Measurements from ENCODE around the gene AFAP1L1.

AFAP1L1 gene

DNA sequence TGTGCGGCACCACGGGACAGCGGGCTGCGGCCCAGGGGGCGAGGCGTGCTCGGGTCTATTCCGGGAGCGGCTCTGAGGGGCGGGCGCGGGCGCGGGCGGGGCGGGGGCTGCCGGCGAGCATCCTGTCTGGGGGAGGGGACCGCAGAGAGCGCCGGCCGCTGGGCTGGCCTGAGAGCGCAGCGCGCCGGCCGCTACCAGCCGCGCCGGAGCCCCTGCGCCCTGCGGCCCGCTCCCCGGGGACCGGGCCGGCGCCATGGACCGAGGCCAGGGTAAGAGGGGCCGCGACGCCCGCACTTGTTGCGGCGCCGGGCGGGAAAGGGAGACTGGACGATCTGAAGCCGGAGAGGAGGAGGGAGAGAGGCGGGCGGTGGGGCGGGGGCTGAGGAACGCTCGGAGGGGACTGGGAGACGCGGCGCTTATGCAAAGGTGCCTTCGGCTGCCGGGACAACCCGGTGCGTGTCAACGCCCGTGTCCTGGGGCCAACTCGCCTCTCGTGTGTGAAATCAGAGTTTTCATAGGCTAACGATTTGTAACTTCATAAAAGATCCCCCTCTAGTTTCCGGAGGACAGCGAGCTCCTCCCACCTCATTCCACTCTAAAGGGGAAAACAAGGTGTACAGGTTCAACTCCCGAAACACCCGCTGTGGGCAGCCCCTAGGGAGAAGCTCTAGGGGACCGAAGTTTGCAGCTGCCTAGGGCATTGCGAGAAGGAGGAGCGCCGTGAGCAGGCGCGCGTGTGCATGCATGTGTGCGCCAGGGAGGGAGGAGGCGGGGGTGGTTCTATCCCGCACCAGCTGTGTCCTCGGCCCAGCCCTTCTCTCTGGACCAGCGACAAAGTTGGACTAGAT lies at the start of gene AFAP1L1:
Gene AFAP1L1, plus strand, starts transcription at position 144 of the 848 bp plus-strand sequence. Its CDS starts 110 bp downstream, at position 254.
- Histone ChIP-seq H3K9me3 (ENCODE audit: low read depth, low read length) (no peaks in the 10 kb centered on the region), H3K4me3 (peak within 1 kb of the TSS; percentile 76), H3K9ac (ENCODE audit: insufficient read length) (no peak within 1 kb of the TSS), H3K27ac (no peak within 1 kb of the TSS), H3K36me3 (ENCODE audit: insufficient read depth, low read length) (no peaks in the 10 kb centered on the region)
- DNase-seq (ENCODE audit: low read depth, low spot score): no peak
- TF ChIP-seq EZH2 (IDR thresholded peaks at IDR 0.05) (no peak), POLR2AphosphoS5 (IDR thresholded peaks at IDR 0.05; ENCODE audit: borderline replicate concordance, low read depth, low read length) (no peak), FOXP2 (optimal IDR thresholded peaks at IDR 0.05; ENCODE audit: control extremely low read depth, extremely low read length, insufficient read depth) (no peak)

DNA sequence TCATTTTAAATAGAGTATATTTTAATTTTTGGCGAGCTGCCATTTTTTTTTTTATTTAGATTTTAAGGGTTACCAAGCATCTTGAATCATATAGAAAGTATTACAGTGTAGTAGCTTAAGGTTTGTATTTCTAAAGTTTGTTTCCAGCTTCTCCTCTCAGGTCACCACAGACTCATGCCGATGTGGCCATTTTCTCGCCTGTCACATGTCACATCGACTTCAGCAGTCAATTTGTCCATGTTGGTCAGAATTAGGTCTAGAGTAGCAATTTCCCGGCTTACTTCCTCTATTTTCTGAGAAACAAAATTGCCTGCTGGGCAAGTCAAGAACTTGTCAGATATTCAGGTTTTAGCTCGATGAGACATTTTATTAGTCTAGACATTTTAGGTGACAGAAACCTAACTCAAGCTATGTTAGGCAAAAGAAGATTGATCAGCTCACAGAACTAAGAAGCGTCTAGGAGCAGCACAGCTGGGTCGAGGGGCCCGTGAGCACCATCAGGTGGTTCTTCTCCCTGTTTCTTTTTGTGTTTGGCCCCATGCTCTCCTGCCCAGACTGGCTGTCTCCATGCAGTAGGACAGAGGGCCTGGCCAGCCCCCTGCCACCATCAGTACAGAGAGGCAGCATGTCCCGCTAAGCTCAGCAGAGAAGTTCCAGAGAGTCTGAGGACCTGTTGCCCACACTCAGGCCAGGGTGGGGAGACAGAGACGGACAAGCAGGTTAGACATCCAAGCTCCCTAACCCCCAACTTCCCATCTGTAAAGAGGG lies 48.4 kb upstream of the AFAP1L1 start:
- TF ChIP-seq POLR2AphosphoS5 (IDR thresholded peaks at IDR 0.05; ENCODE audit: borderline replicate concordance, low read depth, low read length) (no peak), FOXP2 (optimal IDR thresholded peaks at IDR 0.05; ENCODE audit: control extremely low read depth, extremely low read length, insufficient read depth) (no peak), EZH2 (IDR thresholded peaks at IDR 0.05) (no peak)
- DNase-seq (ENCODE audit: low read depth, low spot score): no peak
- no peak overlapping the region for H3K4me3 ChIP-seq
- no peak overlapping the region for H3K27ac ChIP-seq
- no peaks in the 10 kb centered on the region for H3K9me3 ChIP-seq (ENCODE audit: low read depth, low read length)
- no peak overlapping the region for H3K9ac ChIP-seq (ENCODE audit: insufficient read length)
- no peaks in the 10 kb centered on the region for H3K36me3 ChIP-seq (ENCODE audit: insufficient read depth, low read length)

DNA sequence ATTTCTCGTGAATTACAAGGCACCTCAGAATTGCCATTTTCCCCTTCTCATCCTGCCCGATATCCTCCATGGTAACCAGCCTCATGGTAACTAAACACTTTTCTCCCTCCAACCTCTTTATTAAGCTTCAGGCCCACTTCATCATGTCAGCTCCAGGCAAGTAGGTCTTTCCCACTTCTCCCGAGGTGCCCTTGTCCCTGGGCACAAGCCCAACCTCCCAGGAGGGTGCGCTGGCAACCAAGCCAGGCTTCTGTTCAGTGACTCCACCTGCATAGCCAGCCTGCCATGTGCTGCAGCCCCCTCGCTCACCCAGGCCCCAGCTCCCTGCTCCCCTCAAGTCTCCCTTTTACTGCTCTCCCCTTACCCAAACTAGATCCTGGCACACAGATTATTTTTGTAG lies 47.4 kb upstream of the AFAP1L1 start:
- Histone ChIP-seq H3K9ac (ENCODE audit: insufficient read length) (no peak overlapping the region), H3K4me3 (no peak overlapping the region), H3K27ac (no peak overlapping the region), H3K9me3 (ENCODE audit: low read depth, low read length) (no peaks in the 10 kb centered on the region), H3K36me3 (ENCODE audit: insufficient read depth, low read length) (no peaks in the 10 kb centered on the region)
- DNase-seq (ENCODE audit: low read depth, low spot score): no peak
- no peak for TF ChIP-seq EZH2 (IDR thresholded peaks at IDR 0.05)
- TF ChIP-seq POLR2AphosphoS5 (IDR thresholded peaks at IDR 0.05; ENCODE audit: borderline replicate concordance, low read depth, low read length): no peak
- TF ChIP-seq FOXP2 (optimal IDR thresholded peaks at IDR 0.05; ENCODE audit: control extremely low read depth, extremely low read length, insufficient read depth): no peak

DNA sequence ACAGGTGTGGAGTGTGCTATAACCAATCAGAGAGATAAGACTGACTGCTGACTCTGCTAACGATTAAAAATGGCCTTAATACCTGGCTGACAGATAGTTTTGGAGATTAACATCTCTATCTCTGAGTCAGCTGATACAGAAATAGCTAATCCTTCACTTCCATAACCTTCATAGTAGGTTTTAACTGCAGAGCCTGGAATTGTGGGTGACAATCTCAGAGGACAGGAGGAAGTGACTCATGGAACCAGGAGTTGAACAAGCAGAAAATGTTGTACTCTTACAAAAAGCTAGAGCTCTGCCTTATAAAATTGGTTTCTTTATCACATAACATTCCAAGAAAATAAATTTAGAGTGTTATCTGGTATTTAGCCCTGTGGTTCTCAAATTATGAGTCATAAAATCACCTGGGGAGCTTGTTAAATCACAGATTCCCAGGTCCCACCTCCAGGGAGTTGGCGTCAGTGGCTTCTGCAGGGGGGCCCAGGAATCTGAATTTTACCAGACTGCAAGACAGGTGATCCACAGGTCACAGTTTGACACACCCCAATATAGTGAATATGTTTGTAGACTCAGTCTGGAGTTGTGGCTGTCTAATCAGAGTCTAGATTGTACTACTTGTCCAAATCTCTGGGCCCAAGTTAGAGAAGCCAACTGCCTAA lies 44.4 kb upstream of the AFAP1L1 start:
- Histone ChIP-seq H3K36me3 (ENCODE audit: insufficient read depth, low read length) (no peaks in the 10 kb centered on the region), H3K4me3 (no peak overlapping the region), H3K9me3 (ENCODE audit: low read depth, low read length) (no peaks in the 10 kb centered on the region), H3K9ac (ENCODE audit: insufficient read length) (no peak overlapping the region), H3K27ac (no peak overlapping the region)
- DNase-seq (ENCODE audit: low read depth, low spot score): no peak
- no peak for TF ChIP-seq FOXP2 (optimal IDR thresholded peaks at IDR 0.05; ENCODE audit: control extremely low read depth, extremely low read length, insufficient read depth)
- TF ChIP-seq EZH2 (IDR thresholded peaks at IDR 0.05): no peak
- TF ChIP-seq POLR2AphosphoS5 (IDR thresholded peaks at IDR 0.05; ENCODE audit: borderline replicate concordance, low read depth, low read length): no peak

DNA sequence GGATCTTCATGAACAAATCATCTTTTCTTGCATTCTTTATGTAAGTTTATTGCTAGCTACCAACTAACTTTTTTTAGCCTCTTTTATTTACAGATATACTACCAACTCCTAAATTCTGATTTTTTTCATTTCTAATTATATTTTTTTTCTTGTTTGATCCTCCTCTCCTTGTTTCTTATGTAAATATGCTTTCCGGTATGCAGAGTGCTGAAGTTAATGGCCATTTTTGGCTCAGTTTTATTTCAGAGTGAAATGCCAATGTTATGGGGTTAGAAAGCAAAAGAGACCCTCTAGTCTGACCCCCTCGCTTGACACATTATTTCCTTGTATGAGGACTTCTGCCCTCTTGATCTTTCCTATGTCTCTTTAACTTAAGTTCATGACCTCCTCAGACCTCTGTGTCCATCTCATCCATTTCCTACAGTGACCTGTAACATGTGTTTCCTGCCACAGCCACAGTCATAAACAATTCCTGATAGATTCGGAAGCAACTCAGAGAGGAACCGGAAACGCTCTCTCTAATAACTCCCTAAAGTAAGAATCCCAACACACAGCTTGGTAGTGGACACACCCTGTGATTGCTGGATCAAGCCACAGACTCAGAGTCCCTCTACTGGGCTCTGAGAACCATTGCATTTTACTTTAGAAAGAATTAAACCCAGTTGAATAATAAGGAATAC lies 42.9 kb upstream of the AFAP1L1 start:
- Histone ChIP-seq H3K27ac (no peak overlapping the region), H3K9ac (ENCODE audit: insufficient read length) (no peak overlapping the region), H3K9me3 (ENCODE audit: low read depth, low read length) (no peaks in the 10 kb centered on the region), H3K36me3 (ENCODE audit: insufficient read depth, low read length) (no peaks in the 10 kb centered on the region), H3K4me3 (no peak overlapping the region)
- no peak for TF ChIP-seq FOXP2 (optimal IDR thresholded peaks at IDR 0.05; ENCODE audit: control extremely low read depth, extremely low read length, insufficient read depth)
- no peak for TF ChIP-seq POLR2AphosphoS5 (IDR thresholded peaks at IDR 0.05; ENCODE audit: borderline replicate concordance, low read depth, low read length)
- TF ChIP-seq EZH2 (IDR thresholded peaks at IDR 0.05): no peak
- DNase-seq (ENCODE audit: low read depth, low spot score): no peak

DNA sequence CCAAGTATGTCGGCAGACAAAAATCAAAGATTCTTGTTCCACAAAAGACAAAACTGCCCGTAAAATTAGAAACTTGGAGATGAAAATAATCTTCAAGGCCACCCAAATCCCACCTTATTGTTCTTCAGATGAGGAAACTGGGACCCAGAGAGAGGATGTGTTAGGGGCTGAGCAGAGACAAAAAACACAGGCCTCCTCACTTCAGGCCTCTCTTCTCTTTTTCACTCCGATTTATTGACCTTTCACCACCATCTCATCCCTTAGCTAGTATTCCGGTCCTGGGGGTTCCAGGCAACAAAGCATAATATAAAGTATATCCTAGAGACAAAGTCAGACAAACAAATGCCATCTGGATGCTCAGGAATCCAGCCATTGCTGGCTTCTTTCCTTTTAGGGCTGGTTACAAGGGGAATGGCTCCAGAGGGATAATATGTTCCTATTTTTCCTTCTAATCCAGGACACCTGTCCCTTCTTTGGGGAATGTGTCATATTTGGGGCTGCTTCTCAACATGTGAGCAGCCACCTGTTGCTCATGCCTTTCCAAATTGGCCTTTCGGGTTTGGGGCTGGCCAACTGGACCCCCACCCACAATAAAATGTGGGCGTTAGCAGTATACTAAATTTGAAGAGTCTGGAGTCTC lies 42.2 kb upstream of the AFAP1L1 start:
- no peak overlapping the region for H3K4me3 ChIP-seq
- no peak for TF ChIP-seq POLR2AphosphoS5 (IDR thresholded peaks at IDR 0.05; ENCODE audit: borderline replicate concordance, low read depth, low read length)
- no peak for TF ChIP-seq EZH2 (IDR thresholded peaks at IDR 0.05)
- no peak for TF ChIP-seq FOXP2 (optimal IDR thresholded peaks at IDR 0.05; ENCODE audit: control extremely low read depth, extremely low read length, insufficient read depth)
- H3K9ac ChIP-seq (ENCODE audit: insufficient read length): no peak overlapping the region
- H3K27ac ChIP-seq: no peak overlapping the region
- no peaks in the 10 kb centered on the region for H3K9me3 ChIP-seq (ENCODE audit: low read depth, low read length)
- no peak for DNase-seq (ENCODE audit: low read depth, low spot score)
- H3K36me3 ChIP-seq (ENCODE audit: insufficient read depth, low read length): no peaks in the 10 kb centered on the region

DNA sequence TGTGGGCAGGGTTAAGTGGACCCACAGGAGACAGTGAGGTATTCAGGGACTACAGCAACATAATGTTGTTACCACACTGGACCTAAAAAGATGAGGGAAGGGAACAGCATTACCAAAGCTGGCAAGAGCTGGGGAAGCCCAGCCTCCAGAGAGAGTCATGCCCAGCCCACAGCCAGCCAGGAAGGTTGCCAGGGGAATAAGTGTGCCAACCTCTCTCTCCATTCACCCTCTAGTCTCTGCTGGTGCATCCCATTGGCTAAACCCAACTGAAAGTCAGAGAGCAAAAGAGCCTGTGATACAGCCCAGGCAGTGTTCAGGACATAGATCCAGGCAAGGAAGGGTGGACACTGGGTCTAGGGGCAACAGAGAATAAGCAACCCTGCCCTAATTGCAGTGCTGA lies 35.8 kb upstream of the AFAP1L1 start:
- TF ChIP-seq FOXP2 (optimal IDR thresholded peaks at IDR 0.05; ENCODE audit: control extremely low read depth, extremely low read length, insufficient read depth) (no peak), EZH2 (IDR thresholded peaks at IDR 0.05) (no peak), POLR2AphosphoS5 (IDR thresholded peaks at IDR 0.05; ENCODE audit: borderline replicate concordance, low read depth, low read length) (no peak)
- H3K9ac ChIP-seq (ENCODE audit: insufficient read length): no peak overlapping the region
- no peaks in the 10 kb centered on the region for H3K9me3 ChIP-seq (ENCODE audit: low read depth, low read length)
- no peak overlapping the region for H3K4me3 ChIP-seq
- DNase-seq (ENCODE audit: low read depth, low spot score): no peak
- H3K36me3 ChIP-seq (ENCODE audit: insufficient read depth, low read length): no peaks in the 10 kb centered on the region
- H3K27ac ChIP-seq: no peak overlapping the region
